ENCODE data around the gene ASB10. TPM values are rescaled to one million over a fixed set of nuclear protein-coding genes. Genes with fewer than 3 reads are reported as not detected.

ASB10 gene
- polyA plus RNA-seq, 3 donors: not detected

DNA sequence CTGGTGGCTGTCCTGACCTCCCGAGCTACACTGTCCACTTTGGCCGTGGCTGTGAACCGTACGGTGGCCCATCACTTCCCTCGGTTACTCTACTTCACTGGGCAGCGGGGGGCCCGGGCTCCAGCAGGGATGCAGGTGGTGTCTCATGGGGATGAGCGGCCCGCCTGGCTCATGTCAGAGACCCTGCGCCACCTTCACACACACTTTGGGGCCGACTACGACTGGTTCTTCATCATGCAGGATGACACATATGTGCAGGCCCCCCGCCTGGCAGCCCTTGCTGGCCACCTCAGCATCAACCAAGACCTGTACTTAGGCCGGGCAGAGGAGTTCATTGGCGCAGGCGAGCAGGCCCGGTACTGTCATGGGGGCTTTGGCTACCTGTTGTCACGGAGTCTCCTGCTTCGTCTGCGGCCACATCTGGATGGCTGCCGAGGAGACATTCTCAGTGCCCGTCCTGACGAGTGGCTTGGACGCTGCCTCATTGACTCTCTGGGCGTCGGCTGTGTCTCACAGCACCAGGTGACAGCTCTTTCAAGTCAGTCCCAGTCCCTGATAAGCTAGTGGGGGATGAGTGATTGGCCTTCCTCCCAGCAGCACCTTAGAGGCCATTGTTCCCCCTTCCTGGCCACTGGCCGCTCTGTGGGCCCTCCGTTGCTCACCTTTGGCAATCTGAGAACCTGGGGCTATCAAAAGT, 48.2 kb upstream of the ASB10 start:
- Histone ChIP-seq H3K4me2 (replicated peaks; ENCODE audit: extremely low read depth, low read length, poor library complexity, severe bottlenecking) (no peak overlapping the region), H3K36me3 (replicated peaks in 1 of 2; ENCODE audit: control insufficient read depth in 1 of 2, insufficient read depth in 2 of 2, low read length in 2 of 2) (peaks cover 54 to 62% of the 10 kb centered on the region in 2 donors), H4K20me1 (ENCODE audit: insufficient read depth, low read length) (peaks cover 70% of the 10 kb centered on the region), H3K9me3 (replicated peaks in 1 of 2; ENCODE audit: control insufficient read depth in 1 of 2, insufficient read depth in 1 of 2, low read length in 2 of 2) (no peaks in the 10 kb centered on the region), H3K9ac (ENCODE audit: insufficient read depth, low read length, poor library complexity, severe bottlenecking) (no peak overlapping the region), H3K27me3 (ENCODE audit: control insufficient read depth in 2 of 2, insufficient read depth in 2 of 2, low read length in 2 of 2) (no peaks in the 10 kb centered on the region), H3K4me3 (replicated peaks in 1 of 3; ENCODE audit: low read depth in 2 of 3, low read length in 3 of 3) (no peak overlapping the region), H2AFZ (ENCODE audit: insufficient read depth, low read depth, low read length, poor library complexity, severe bottlenecking) (no peak overlapping the region), H3K4me1 (ENCODE audit: control insufficient read depth in 1 of 2, insufficient read depth in 2 of 2, low read length in 2 of 2) (peaks cover 20 to 24% of the 10 kb centered on the region in 2 donors), H3K27ac (ENCODE audit: low read depth in 1 of 2, low read length in 2 of 2) (no peak overlapping the region), H3K79me2 (ENCODE audit: insufficient read depth, low read length) (peaks cover 46% of the 10 kb centered on the region)
- TF ChIP-seq, protein P1, sequence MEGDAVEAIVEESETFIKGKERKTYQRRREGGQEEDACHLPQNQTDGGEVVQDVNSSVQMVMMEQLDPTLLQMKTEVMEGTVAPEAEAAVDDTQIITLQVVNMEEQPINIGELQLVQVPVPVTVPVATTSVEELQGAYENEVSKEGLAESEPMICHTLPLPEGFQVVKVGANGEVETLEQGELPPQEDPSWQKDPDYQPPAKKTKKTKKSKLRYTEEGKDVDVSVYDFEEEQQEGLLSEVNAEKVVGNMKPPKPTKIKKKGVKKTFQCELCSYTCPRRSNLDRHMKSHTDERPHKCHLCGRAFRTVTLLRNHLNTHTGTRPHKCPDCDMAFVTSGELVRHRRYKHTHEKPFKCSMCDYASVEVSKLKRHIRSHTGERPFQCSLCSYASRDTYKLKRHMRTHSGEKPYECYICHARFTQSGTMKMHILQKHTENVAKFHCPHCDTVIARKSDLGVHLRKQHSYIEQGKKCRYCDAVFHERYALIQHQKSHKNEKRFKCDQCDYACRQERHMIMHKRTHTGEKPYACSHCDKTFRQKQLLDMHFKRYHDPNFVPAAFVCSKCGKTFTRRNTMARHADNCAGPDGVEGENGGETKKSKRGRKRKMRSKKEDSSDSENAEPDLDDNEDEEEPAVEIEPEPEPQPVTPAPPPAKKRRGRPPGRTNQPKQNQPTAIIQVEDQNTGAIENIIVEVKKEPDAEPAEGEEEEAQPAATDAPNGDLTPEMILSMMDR (IDR thresholded peaks at IDR 0.05): no peak
- Mint-ChIP-seq H3K36me3 (peaks cover 50 to 59% of the 10 kb centered on the region in 2 donors), H3K4me1 (peaks cover 26% of the 10 kb centered on the region), H3K27ac (peak overlapping the region in 2 of 7 donors; percentile 12 to 15), H3K27me3 (ENCODE audit: low read depth in 3 of 3) (peaks cover 0 to 3% (median 2%) of the 10 kb centered on the region in 3 donors), H3K9me3 (peaks cover 0 to 3% (median 0%) of the 10 kb centered on the region in 7 donors), H3K4me3 (no peak overlapping the region)
- WGBS (ENCODE audit: insufficient coverage): 98% methylated on average over 24 of the region's 28 CpGs
- intact Hi-C loops (cut with micrococcal nuclease): no loop called here
- no peak for DNase-seq

DNA sequence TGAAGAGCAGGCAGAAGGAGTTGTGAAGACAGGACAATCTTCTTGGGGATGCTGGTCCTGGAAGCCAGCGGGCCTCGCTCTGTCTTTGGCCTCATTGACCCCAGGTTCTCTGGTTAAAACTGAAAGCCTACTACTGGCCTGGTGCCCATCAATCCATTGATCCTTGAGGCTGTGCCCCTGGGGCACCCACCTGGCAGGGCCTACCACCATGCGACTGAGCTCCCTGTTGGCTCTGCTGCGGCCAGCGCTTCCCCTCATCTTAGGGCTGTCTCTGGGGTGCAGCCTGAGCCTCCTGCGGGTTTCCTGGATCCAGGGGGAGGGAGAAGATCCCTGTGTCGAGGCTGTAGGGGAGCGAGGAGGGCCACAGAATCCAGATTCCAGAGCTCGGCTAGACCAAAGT, 46.8 kb upstream of the ASB10 start:
- Histone ChIP-seq H3K79me2 (ENCODE audit: insufficient read depth, low read length) (peaks cover 46% of the 10 kb centered on the region), H3K4me3 (replicated peaks in 1 of 3; ENCODE audit: low read depth in 2 of 3, low read length in 3 of 3) (peak overlapping the region in 1 of 3 experiments; percentile 85), H3K4me1 (ENCODE audit: control insufficient read depth in 1 of 2, insufficient read depth in 2 of 2, low read length in 2 of 2) (peaks cover 20 to 24% of the 10 kb centered on the region in 2 donors), H3K4me2 (replicated peaks; ENCODE audit: extremely low read depth, low read length, poor library complexity, severe bottlenecking) (peak overlapping the region; percentile 87), H4K20me1 (ENCODE audit: insufficient read depth, low read length) (peaks cover 56% of the 10 kb centered on the region), H3K27me3 (ENCODE audit: control insufficient read depth in 2 of 2, insufficient read depth in 2 of 2, low read length in 2 of 2) (no peaks in the 10 kb centered on the region), H3K27ac (ENCODE audit: low read depth in 1 of 2, low read length in 2 of 2) (peak overlapping the region; percentile 78 to 93), H3K36me3 (replicated peaks in 1 of 2; ENCODE audit: control insufficient read depth in 1 of 2, insufficient read depth in 2 of 2, low read length in 2 of 2) (peaks cover 40 to 48% of the 10 kb centered on the region in 2 donors), H2AFZ (ENCODE audit: insufficient read depth, low read depth, low read length, poor library complexity, severe bottlenecking) (peak overlapping the region; percentile 81), H3K9ac (ENCODE audit: insufficient read depth, low read length, poor library complexity, severe bottlenecking) (peak overlapping the region; percentile 93), H3K9me3 (replicated peaks in 1 of 2; ENCODE audit: control insufficient read depth in 1 of 2, insufficient read depth in 1 of 2, low read length in 2 of 2) (no peaks in the 10 kb centered on the region)
- peaks cover 0 to 3% (median 0%) of the 10 kb centered on the region in 7 donors for H3K9me3 Mint-ChIP-seq
- WGBS (ENCODE audit: insufficient coverage): 75% methylated on average over 6 of the region's 9 CpGs
- peaks cover 37 to 44% of the 10 kb centered on the region in 2 donors for H3K36me3 Mint-ChIP-seq
- H3K27ac Mint-ChIP-seq: peak overlapping the region; percentile 87 to 99 (median 98)
- peaks cover 2 to 3% (median 3%) of the 10 kb centered on the region in 3 donors for H3K27me3 Mint-ChIP-seq (ENCODE audit: low read depth in 3 of 3)
- TF ChIP-seq, protein P1 (IDR thresholded peaks at IDR 0.05): no peak
- DNase-seq: no peak
- intact Hi-C loops (cut with micrococcal nuclease): loop anchor here in 1 of 2 donors (5.0 kb wide), 1 partner anchor 38 kb away; no protein-coding TSS in a partner anchor
- peaks cover 26% of the 10 kb centered on the region for H3K4me1 Mint-ChIP-seq
- peak overlapping the region; percentile 100 for H3K4me3 Mint-ChIP-seq

Measured in CD14-positive monocyte (primary cell).